GM18867 (cell line): ENCODE results near the gene AP4B1.
A peak's percentile ranks its signal among the peaks of the same experiment; 100 is the strongest.

Experiments
- ATAC-seq: cut with Tn5 transposase; IDR thresholded peaks from one replicate; pipeline ENCODE4 v1.9.1; 2021; ENCODE audit warnings: mild to moderate bottlenecking, moderate library complexity; ENCODE audit not compliant: unreplicated experiment

The AP4B1 gene

GRCh38 chr1:113895961-113896360, 8.6 kb downstream of the AP4B1 start:
- no peak for ATAC-seq

- no peak for ATAC-seq
These were observed 9.5 kb downstream of the AP4B1 start for GRCh38 chr1:113895098-113895497.

- no peak for ATAC-seq
These were observed 11.3 kb downstream of the AP4B1 start for GRCh38 chr1:113893267-113893666.

- no peak for ATAC-seq
These were observed 12.9 kb downstream of the AP4B1 start for GRCh38 chr1:113891631-113892220.

- no peak for ATAC-seq
These were observed 13.8 kb downstream of the AP4B1 start for GRCh38 chr1:113890816-113891215.

- ATAC-seq: no peak
These were observed 17.0 kb downstream of the AP4B1 start, which contains the start of gene BCL2L15 for GRCh38 chr1:113887402-113888175. Gene BCL2L15 (minus strand): TSS chr1:113887581. CDS start chr1:113887375, 206 bp downstream.

GRCh38 chr1:113886417-113887401, 17.9 kb downstream of the AP4B1 start:
- ATAC-seq: no peak

- ATAC-seq: no peak
These were observed 22.9 kb downstream of the AP4B1 start for GRCh38 chr1:113881661-113882060.

GRCh38 chr1:113879739-113880038, 24.9 kb downstream of the AP4B1 start:
- no peak for ATAC-seq

GRCh38 chr1:113876176-113876575, 28.4 kb downstream of the AP4B1 start:
- no peak for ATAC-seq

GRCh38 chr1:113875714-113876113, 28.9 kb downstream of the AP4B1 start:
- peak; percentile 30 for ATAC-seq

GRCh38 chr1:113874012-113874879, 30.4 kb downstream of the AP4B1 start:
- peak; percentile 28 for ATAC-seq

- ATAC-seq: peak; percentile 21
These were observed 32.2 kb downstream of the AP4B1 start for GRCh38 chr1:113872219-113872935.

GRCh38 chr1:113871597-113872113, 32.9 kb downstream of the AP4B1 start, which contains the start of gene PTPN22:
Gene PTPN22 (minus strand): TSS chr1:113871712.
- ATAC-seq: peak; percentile 95

- ATAC-seq: no peak
These were observed 33.8 kb downstream of the AP4B1 start for GRCh38 chr1:113870778-113871177.

- no peak for ATAC-seq
These were observed 36.1 kb downstream of the AP4B1 start for GRCh38 chr1:113868387-113869083.

GRCh38 chr1:113861641-113862040, 43.0 kb downstream of the AP4B1 start:
- ATAC-seq: no peak

- no peak for ATAC-seq
These were observed 43.7 kb downstream of the AP4B1 start for GRCh38 chr1:113860891-113861290.
